ENCODE data around the gene PAX5.

Gene PAX5

DNA sequence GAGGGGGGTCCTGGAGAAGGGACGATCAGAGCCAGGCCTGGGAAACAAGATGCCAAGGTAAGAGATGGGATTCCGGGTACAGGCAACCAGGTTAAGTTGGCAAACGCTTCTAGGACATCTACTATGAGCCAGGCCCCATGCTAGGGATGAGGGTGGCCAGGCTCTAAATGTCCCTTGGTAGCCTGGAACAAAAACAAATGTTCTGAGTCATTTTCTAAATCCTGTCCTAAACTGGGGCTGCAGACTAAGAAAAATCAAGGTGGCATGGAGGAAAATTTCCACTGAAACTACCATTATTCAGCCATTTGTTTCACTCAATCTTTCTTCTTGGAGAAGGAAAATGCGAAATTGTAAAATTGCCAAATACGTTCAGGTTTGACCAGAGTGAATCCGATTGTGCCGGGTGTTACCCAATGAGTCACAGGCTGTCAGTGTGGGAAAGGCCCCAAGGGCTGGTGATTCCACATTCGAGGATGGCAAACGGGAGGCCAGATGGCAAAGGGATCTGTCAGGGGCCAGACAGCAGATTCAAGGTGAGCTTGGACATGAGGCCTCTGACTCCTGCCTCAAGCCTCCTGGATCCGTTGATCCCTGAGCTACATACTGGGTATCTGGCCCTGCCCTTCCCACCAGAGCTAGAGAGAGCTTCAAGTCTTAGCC lies 57.6 kb downstream of the PAX5 start:
- Histone ChIP-seq H3K14ac (ENCODE audit: low read length) (no peak overlapping the region), H3K4me3 (ENCODE audit: low read length in 2 of 2) (no peak overlapping the region), H3K79me1 (ENCODE audit: low read depth, low read length) (no peaks in the 10 kb centered on the region), H4K8ac (ENCODE audit: low read depth, low read length) (no peak overlapping the region), H2BK5ac (ENCODE audit: low read length) (no peak overlapping the region), H3K9me3 (replicated peaks in 1 of 2; ENCODE audit: control insufficient read depth in 2 of 2, insufficient read depth in 1 of 2, low read depth in 1 of 2, low read length in 2 of 2) (no peaks in the 10 kb centered on the region), H3K9ac (ENCODE audit: low read depth, low read length, poor library complexity) (no peak overlapping the region), H2BK12ac (ENCODE audit: low read length) (no peak overlapping the region), H3K27ac (replicated peaks; ENCODE audit: low read length) (no peak overlapping the region), H2BK15ac (ENCODE audit: low read length) (no peak overlapping the region), H2AK5ac (ENCODE audit: low read depth, low read length) (no peak overlapping the region), H3K4me1 (ENCODE audit: control insufficient read depth in 2 of 2, insufficient read depth in 1 of 2, low read depth in 1 of 2, low read length in 2 of 2) (peaks cover 0 to 6% of the 10 kb centered on the region in 2 donors), H3K23ac (ENCODE audit: low read depth, low read length, poor library complexity) (no peak overlapping the region), H2BK120ac (ENCODE audit: low read depth, low read length) (no peak overlapping the region), H4K91ac (ENCODE audit: low read depth, low read length, poor library complexity) (no peak overlapping the region), H3K4me2 (ENCODE audit: insufficient read depth, low read length, poor library complexity, severe bottlenecking) (no peak overlapping the region), H3K27me3 (ENCODE audit: control insufficient read depth in 3 of 3, insufficient read depth in 3 of 3, low read depth in 1 of 3, low read length in 3 of 3) (peaks cover 0 to 2% (median 0%) of the 10 kb centered on the region in 3 experiments), H3K18ac (ENCODE audit: low read length) (no peak overlapping the region), H2AFZ (ENCODE audit: low read length) (no peak overlapping the region), H3K4ac (ENCODE audit: low read length) (no peak overlapping the region), H3K36me3 (replicated peaks in 1 of 2; ENCODE audit: control insufficient read depth in 2 of 2, insufficient read depth in 2 of 2, low read length in 2 of 2) (peaks cover 0 to 36% of the 10 kb centered on the region in 2 donors)
- no peak for DNase-seq (ENCODE audit: low spot score)
- no CpG with 5 or more reads among the region's 10 CpGs for WGBS, 2 donors (ENCODE audit: extremely low coverage in 2 of 2, insufficient read length in 2 of 2, insufficient replicate concordance in 1 of 2)

DNA sequence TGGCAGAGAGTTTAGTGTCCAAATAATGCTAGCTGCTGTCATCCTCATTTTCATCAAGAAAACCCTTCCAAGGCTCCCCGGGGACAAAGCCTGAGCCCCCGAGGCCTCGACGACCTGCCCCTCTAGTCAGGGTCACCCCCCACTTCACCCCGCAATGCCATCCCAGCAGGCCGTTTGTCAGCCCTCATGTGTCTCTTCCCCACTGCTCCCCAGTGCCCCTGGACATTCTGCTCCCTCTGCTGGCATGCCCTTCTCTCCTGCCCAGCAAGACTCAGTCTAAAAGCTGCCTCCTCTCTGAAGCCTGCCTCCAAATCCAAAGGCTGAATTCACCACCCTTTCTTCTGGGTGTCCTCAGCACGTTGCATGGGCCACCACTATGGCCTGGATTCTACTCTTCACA lies 59.3 kb downstream of the PAX5 start:
- H3K9ac ChIP-seq (ENCODE audit: low read depth, low read length, poor library complexity), result no peak overlapping the region
- H3K14ac ChIP-seq (ENCODE audit: low read length), result no peak overlapping the region
- no peak overlapping the region for H2BK12ac ChIP-seq (ENCODE audit: low read length)

GRCh38 chr9:36971935-36972488 lies 62.1 kb downstream of the PAX5 start:
- H2BK12ac ChIP-seq (ENCODE audit: low read length), result no peak overlapping the region

More for the DNA sequence above, 59.3 kb downstream of the PAX5 start:
- H3K27me3 ChIP-seq (ENCODE audit: control insufficient read depth in 3 of 3, insufficient read depth in 3 of 3, low read depth in 1 of 3, low read length in 3 of 3), result no peaks in the 10 kb centered on the region
- no peak overlapping the region for H3K4me2 ChIP-seq (ENCODE audit: insufficient read depth, low read length, poor library complexity, severe bottlenecking)
- H2BK5ac ChIP-seq (ENCODE audit: low read length), result no peak overlapping the region
- H2AFZ ChIP-seq (ENCODE audit: low read length), result no peak overlapping the region
- no peak for DNase-seq (ENCODE audit: low spot score)
- H3K23ac ChIP-seq (ENCODE audit: low read depth, low read length, poor library complexity), result no peak overlapping the region
- no peak overlapping the region for H3K4ac ChIP-seq (ENCODE audit: low read length)
- no CpG with 5 or more reads among the region's 7 CpGs for WGBS, 2 donors (ENCODE audit: extremely low coverage in 2 of 2, insufficient read length in 2 of 2, insufficient replicate concordance in 1 of 2)
- no peak overlapping the region for H2AK5ac ChIP-seq (ENCODE audit: low read depth, low read length)
- no peak overlapping the region for H3K4me3 ChIP-seq (ENCODE audit: low read length in 2 of 2)
- no peak overlapping the region for H3K18ac ChIP-seq (ENCODE audit: low read length)
- H2BK120ac ChIP-seq (ENCODE audit: low read depth, low read length), result no peak overlapping the region
- H4K91ac ChIP-seq (ENCODE audit: low read depth, low read length, poor library complexity), result peak overlapping the region; percentile 14
- peaks cover 0 to 37% of the 10 kb centered on the region in 2 donors for H3K36me3 ChIP-seq (replicated peaks in 1 of 2; ENCODE audit: control insufficient read depth in 2 of 2, insufficient read depth in 2 of 2, low read length in 2 of 2)
- H2BK15ac ChIP-seq (ENCODE audit: low read length), result no peak overlapping the region
- no peaks in the 10 kb centered on the region for H3K79me1 ChIP-seq (ENCODE audit: low read depth, low read length)
- no peak overlapping the region for H3K27ac ChIP-seq (replicated peaks; ENCODE audit: low read length)
- no peak overlapping the region for H4K8ac ChIP-seq (ENCODE audit: low read depth, low read length)
- no peaks in the 10 kb centered on the region for H3K4me1 ChIP-seq (ENCODE audit: control insufficient read depth in 2 of 2, insufficient read depth in 1 of 2, low read depth in 1 of 2, low read length in 2 of 2)
- no peaks in the 10 kb centered on the region for H3K9me3 ChIP-seq (replicated peaks in 1 of 2; ENCODE audit: control insufficient read depth in 2 of 2, insufficient read depth in 1 of 2, low read depth in 1 of 2, low read length in 2 of 2)

DNA sequence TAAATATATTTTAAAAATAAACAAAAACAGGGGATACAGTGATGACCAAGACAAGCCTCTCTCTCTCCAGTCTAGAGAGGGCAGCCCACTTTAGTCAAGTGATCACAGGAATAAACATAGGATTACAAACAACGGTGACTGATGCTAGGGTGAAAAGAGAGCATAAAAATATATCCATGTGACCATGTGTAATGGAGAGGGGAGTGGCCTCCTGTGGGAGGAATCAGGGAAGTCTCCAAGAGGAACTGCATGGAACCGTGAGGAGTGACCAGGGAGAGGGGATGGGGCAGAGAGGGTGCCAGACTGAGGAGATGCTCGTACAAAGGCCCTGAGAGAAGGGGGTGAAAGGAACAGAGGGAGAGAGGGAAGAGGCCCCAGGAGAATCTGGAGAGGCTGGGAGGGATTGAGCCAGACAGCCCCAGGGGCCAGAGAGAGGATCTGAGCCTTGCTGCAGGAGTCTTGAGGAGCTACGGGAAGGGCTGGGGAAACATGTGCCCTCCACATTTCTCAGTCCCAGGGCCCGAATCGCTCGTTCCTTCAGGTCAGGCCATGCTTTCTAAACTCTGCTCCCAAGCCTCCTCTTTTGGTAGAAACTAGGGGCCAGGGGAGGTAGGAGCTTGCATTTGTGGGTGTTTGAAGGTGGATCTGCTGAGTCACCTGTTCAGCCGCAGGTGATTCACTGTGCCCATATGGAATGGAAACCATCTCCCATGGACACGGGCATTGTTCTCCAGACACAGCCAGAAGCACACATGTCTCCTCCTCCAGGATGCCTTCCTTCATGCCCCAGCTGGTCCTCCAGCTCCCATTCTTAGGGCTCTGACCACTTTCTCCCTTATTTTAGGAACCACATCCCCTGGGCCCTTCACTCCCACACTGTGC lies 63.8 kb downstream of the PAX5 start:
- no peak overlapping the region for H2BK12ac ChIP-seq (ENCODE audit: low read length)
- H2AK5ac ChIP-seq (ENCODE audit: low read depth, low read length), result no peak overlapping the region
- DNase-seq (ENCODE audit: low spot score), result no peak
- no peak overlapping the region for H3K18ac ChIP-seq (ENCODE audit: low read length)
- H2BK120ac ChIP-seq (ENCODE audit: low read depth, low read length), result no peak overlapping the region
- H4K8ac ChIP-seq (ENCODE audit: low read depth, low read length), result no peak overlapping the region
- H3K14ac ChIP-seq (ENCODE audit: low read length), result no peak overlapping the region
- no peak overlapping the region for H3K4me2 ChIP-seq (ENCODE audit: insufficient read depth, low read length, poor library complexity, severe bottlenecking)
- peaks cover 0 to 2% of the 10 kb centered on the region in 2 donors for H3K4me1 ChIP-seq (ENCODE audit: control insufficient read depth in 2 of 2, insufficient read depth in 1 of 2, low read depth in 1 of 2, low read length in 2 of 2)
- H3K79me1 ChIP-seq (ENCODE audit: low read depth, low read length), result no peaks in the 10 kb centered on the region
- H3K9me3 ChIP-seq (replicated peaks in 1 of 2; ENCODE audit: control insufficient read depth in 2 of 2, insufficient read depth in 1 of 2, low read depth in 1 of 2, low read length in 2 of 2), result no peaks in the 10 kb centered on the region
- no peak overlapping the region for H4K91ac ChIP-seq (ENCODE audit: low read depth, low read length, poor library complexity)
- H2BK5ac ChIP-seq (ENCODE audit: low read length), result no peak overlapping the region
- no peak overlapping the region for H2BK15ac ChIP-seq (ENCODE audit: low read length)
- no peaks in the 10 kb centered on the region for H3K27me3 ChIP-seq (ENCODE audit: control insufficient read depth in 3 of 3, insufficient read depth in 3 of 3, low read depth in 1 of 3, low read length in 3 of 3)
- H3K9ac ChIP-seq (ENCODE audit: low read depth, low read length, poor library complexity), result no peak overlapping the region
- no peak overlapping the region for H3K27ac ChIP-seq (replicated peaks; ENCODE audit: low read length)
- no peak overlapping the region for H3K4ac ChIP-seq (ENCODE audit: low read length)
- H3K23ac ChIP-seq (ENCODE audit: low read depth, low read length, poor library complexity), result no peak overlapping the region
- peaks cover 0 to 37% of the 10 kb centered on the region in 2 donors for H3K36me3 ChIP-seq (replicated peaks in 1 of 2; ENCODE audit: control insufficient read depth in 2 of 2, insufficient read depth in 2 of 2, low read length in 2 of 2)
- no peak overlapping the region for H2AFZ ChIP-seq (ENCODE audit: low read length)
- WGBS, 2 donors (ENCODE audit: extremely low coverage in 2 of 2, insufficient read length in 2 of 2, insufficient replicate concordance in 1 of 2), result no CpG with 5 or more reads among the region's 9 CpGs
- H3K4me3 ChIP-seq (ENCODE audit: low read length in 2 of 2), result no peak overlapping the region

More at GRCh38 chr9:36971935-36972488, 62.1 kb downstream of the PAX5 start:
- H3K27me3 ChIP-seq (ENCODE audit: control insufficient read depth in 3 of 3, insufficient read depth in 3 of 3, low read depth in 1 of 3, low read length in 3 of 3), result no peaks in the 10 kb centered on the region
- no peak overlapping the region for H4K91ac ChIP-seq (ENCODE audit: low read depth, low read length, poor library complexity)
- no peak overlapping the region for H3K4me3 ChIP-seq (ENCODE audit: low read length in 2 of 2)
- H3K4me2 ChIP-seq (ENCODE audit: insufficient read depth, low read length, poor library complexity, severe bottlenecking), result no peak overlapping the region
- peaks cover 0 to 19% of the 10 kb centered on the region in 2 donors for H3K36me3 ChIP-seq (replicated peaks in 1 of 2; ENCODE audit: control insufficient read depth in 2 of 2, insufficient read depth in 2 of 2, low read length in 2 of 2)
- H3K9me3 ChIP-seq (replicated peaks in 1 of 2; ENCODE audit: control insufficient read depth in 2 of 2, insufficient read depth in 1 of 2, low read depth in 1 of 2, low read length in 2 of 2), result no peaks in the 10 kb centered on the region
- H4K8ac ChIP-seq (ENCODE audit: low read depth, low read length), result no peak overlapping the region
- H2AFZ ChIP-seq (ENCODE audit: low read length), result no peak overlapping the region
- H3K23ac ChIP-seq (ENCODE audit: low read depth, low read length, poor library complexity), result no peak overlapping the region
- no peak overlapping the region for H3K4ac ChIP-seq (ENCODE audit: low read length)
- no CpG with 5 or more reads among the region's 4 CpGs for WGBS, 2 donors (ENCODE audit: extremely low coverage in 2 of 2, insufficient read length in 2 of 2, insufficient replicate concordance in 1 of 2)
- no peak overlapping the region for H2BK120ac ChIP-seq (ENCODE audit: low read depth, low read length)
- H3K27ac ChIP-seq (replicated peaks; ENCODE audit: low read length), result no peak overlapping the region
- H2AK5ac ChIP-seq (ENCODE audit: low read depth, low read length), result no peak overlapping the region
- H3K79me1 ChIP-seq (ENCODE audit: low read depth, low read length), result no peaks in the 10 kb centered on the region
- H2BK15ac ChIP-seq (ENCODE audit: low read length), result no peak overlapping the region
- H2BK5ac ChIP-seq (ENCODE audit: low read length), result no peak overlapping the region
- H3K18ac ChIP-seq (ENCODE audit: low read length), result no peak overlapping the region
- H3K14ac ChIP-seq (ENCODE audit: low read length), result no peak overlapping the region
- H3K4me1 ChIP-seq (ENCODE audit: control insufficient read depth in 2 of 2, insufficient read depth in 1 of 2, low read depth in 1 of 2, low read length in 2 of 2), result peaks cover 0 to 2% of the 10 kb centered on the region in 2 donors
- H3K9ac ChIP-seq (ENCODE audit: low read depth, low read length, poor library complexity), result no peak overlapping the region
- no peak for DNase-seq (ENCODE audit: low spot score)
